Esophagus mucosa (tissue), 1 donor: ENCODE results near the gene CAPN10. TPM values are rescaled to one million over a fixed set of nuclear protein-coding genes. Genes with fewer than 3 reads are reported as not detected.
"Not testable (repeated sequence)": the region's sequence is repeated elsewhere in the genome, so short reads cannot be mapped to it uniquely, and the experiment has no call there.

Source experiments
- ATAC-seq: fragments of 200-7000 bp; cut with Tn5 transposase; one replicate; pipeline ENCODE4 v1.9.1; 2020
- total RNA-seq: library from RNA; stranded (reverse); gene quantifications from one replicate; pipeline ENCODE4 v1.2.4, GENCODE V29; 2023
- donor health status: DM: yes; HTN: yes; CAD: no.

Gene CAPN10
- total RNA-seq, 1 donor from 2014 or later = 10.5 TPM

GRCh38 chr2:240604291-240604938 lies 17.9 kb downstream of the CAPN10 start:
- peak; percentile 45 for ATAC-seq

GRCh38 chr2:240604939-240605716 lies 18.6 kb downstream of the CAPN10 start:
- ATAC-seq = peak; percentile 30

- peak; percentile 14 for ATAC-seq
Observed at GRCh38 chr2:240605867-240606743, 19.6 kb downstream of the CAPN10 start.

GRCh38 chr2:240611601-240612210 lies 25.2 kb downstream of the CAPN10 start:
- ATAC-seq = no peak

GRCh38 chr2:240613781-240614180 lies 27.2 kb downstream of the CAPN10 start:
- ATAC-seq = no peak

- ATAC-seq = no peak
Observed at GRCh38 chr2:240614391-240614790, 27.9 kb downstream of the CAPN10 start.

GRCh38 chr2:240615396-240615795 lies 28.9 kb downstream of the CAPN10 start:
- ATAC-seq = no peak

- no peak for ATAC-seq
Observed at GRCh38 chr2:240615820-240616547, 29.4 kb downstream of the CAPN10 start.

GRCh38 chr2:240616860-240617666 lies 30.5 kb downstream of the CAPN10 start:
- ATAC-seq = not testable (repeated sequence)

- no peak for ATAC-seq
Observed at GRCh38 chr2:240618776-240619175, 32.2 kb downstream of the CAPN10 start.

GRCh38 chr2:240619506-240620148 lies 33.1 kb downstream of the CAPN10 start:
- peak; percentile 67 for ATAC-seq

- ATAC-seq = no peak
Observed at GRCh38 chr2:240620149-240620731, 33.7 kb downstream of the CAPN10 start.

- no peak for ATAC-seq
Observed at GRCh38 chr2:240620859-240621258, 34.3 kb downstream of the CAPN10 start.

- no peak for ATAC-seq
Observed at GRCh38 chr2:240622060-240622411, 35.5 kb downstream of the CAPN10 start.

GRCh38 chr2:240622531-240623235 lies 36.1 kb downstream of the CAPN10 start:
- ATAC-seq = no peak

GRCh38 chr2:240623531-240624010 lies 37.0 kb downstream of the CAPN10 start:
- ATAC-seq = no peak

- ATAC-seq = no peak
Observed at GRCh38 chr2:240624011-240624949, 37.7 kb downstream of the CAPN10 start.

- peak; percentile 43 for ATAC-seq
Observed at GRCh38 chr2:240624950-240625621, 38.6 kb downstream of the CAPN10 start, which contains the start of gene GPR35. GPR35 (plus strand) TSS chr2:240625480; CDS start chr2:240629953, 4,473 bp downstream.
